Measurements from ENCODE around the gene CYP26B1.
A peak's percentile ranks its signal among the peaks of the same experiment; 100 is the strongest.

CYP26B1 gene, protein sequence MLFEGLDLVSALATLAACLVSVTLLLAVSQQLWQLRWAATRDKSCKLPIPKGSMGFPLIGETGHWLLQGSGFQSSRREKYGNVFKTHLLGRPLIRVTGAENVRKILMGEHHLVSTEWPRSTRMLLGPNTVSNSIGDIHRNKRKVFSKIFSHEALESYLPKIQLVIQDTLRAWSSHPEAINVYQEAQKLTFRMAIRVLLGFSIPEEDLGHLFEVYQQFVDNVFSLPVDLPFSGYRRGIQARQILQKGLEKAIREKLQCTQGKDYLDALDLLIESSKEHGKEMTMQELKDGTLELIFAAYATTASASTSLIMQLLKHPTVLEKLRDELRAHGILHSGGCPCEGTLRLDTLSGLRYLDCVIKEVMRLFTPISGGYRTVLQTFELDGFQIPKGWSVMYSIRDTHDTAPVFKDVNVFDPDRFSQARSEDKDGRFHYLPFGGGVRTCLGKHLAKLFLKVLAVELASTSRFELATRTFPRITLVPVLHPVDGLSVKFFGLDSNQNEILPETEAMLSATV

GRCh38 chr2:72147303-72147971, at the start of gene CYP26B1:
Gene CYP26B1, minus strand, starts transcription at chr2:72147862. Its CDS starts 28 bp downstream, at chr2:72147834.
- DNase-seq, result no peak

DNA sequence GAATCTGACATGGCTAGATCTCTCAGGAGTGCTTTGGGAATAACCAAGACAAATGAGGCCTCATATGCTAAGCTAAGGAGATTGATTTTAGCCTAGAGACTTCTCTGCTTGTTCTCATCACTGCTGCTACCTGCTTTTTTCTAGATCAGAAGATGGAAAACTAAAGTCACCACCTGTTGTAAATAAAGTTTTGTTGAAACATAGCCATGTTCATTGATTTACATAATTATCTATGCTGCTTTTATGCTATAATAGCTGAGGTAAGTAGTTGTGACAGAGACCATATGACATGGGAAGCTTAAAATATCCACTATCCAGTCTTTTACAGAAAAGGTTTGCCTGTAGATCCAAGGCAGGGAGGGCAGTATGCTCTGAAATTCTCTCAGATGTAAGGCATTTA, 46.1 kb upstream of the CYP26B1 start:
- no peak for DNase-seq

DNA sequence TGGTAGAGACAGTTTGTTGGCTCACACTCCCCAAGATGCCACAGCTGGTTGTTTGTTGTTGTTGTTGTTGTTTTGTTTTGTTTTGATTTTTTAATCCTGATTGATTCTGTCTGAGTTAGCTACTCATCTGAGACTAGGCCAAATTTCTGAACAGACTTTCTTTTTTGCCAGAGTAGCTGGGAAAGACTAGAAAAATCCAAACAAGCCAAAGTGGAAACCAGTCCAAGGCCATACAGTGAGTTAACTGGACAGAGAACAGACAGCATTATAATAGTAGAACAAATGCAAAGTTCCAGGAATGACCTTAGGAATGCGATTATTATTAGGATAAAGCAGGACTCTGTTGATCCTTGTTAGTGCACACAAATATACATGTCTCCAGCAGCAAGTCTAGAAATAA, 43.8 kb upstream of the CYP26B1 start:
- DNase-seq, result no peak

DNA sequence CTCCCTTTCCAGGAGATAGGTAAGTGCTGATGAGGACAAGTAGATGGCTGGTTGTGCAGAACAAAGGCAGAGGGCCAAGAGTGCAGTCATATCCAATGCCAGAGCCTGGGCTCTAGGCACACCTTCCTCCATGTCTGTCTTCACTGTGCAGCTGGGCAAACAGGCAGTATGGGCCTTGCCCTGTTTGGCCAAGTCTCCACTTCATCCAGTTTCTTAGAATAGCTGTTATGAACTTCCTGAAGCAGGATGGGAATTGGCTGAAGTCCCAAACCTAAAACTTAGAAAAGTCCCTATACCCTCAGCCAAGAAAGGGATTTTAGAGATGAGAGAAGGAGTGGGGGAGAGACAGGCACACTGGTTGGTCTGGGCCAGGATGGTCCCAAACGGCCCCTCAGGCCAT, 37.5 kb upstream of the CYP26B1 start:
- DNase-seq, result no peak

GRCh38 chr2:72183466-72183865, 35.8 kb upstream of the CYP26B1 start:
- no peak for DNase-seq

DNA sequence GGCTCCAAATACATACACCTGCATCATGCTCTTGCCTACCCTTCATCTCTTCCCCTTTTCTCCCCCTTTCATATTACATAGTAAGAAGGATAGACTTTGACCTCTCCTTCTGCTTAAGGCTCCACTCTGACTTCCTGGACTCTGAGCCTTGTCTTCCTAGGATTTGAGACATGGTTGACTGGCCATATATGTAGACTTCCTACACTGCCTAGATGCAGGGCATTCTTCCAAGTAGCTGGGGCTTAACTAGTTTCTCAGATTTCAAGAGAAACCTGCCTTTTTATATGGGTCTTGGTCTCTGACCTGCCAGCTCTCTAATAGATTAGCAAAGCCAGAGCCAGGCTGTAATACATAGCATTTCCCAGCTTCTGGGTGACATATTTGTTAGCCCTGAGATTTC, 35.4 kb upstream of the CYP26B1 start:
- no peak for DNase-seq

GRCh38 chr2:72182547-72182946, 34.9 kb upstream of the CYP26B1 start:
- DNase-seq, result no peak

DNA sequence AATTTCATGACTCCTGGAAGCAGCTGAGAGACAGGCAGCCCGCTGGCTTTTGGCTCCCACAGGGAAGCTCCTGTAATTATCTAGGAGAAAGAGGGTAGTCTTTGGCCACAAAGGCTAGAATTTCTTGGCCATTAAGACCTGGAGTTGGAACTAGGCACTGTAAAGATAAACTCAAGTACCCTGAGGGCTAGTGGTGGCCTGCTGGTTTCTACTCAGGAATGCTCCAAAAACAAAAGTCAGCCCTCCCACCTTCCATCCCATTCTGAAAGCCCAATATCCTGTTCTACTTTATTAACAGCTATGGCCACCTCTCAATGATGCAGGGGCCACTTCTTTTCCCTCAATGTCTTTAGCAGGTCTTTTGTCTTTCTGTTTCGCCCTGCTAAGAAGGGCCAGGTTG, 34.0 kb upstream of the CYP26B1 start:
- no peak for DNase-seq

DNA sequence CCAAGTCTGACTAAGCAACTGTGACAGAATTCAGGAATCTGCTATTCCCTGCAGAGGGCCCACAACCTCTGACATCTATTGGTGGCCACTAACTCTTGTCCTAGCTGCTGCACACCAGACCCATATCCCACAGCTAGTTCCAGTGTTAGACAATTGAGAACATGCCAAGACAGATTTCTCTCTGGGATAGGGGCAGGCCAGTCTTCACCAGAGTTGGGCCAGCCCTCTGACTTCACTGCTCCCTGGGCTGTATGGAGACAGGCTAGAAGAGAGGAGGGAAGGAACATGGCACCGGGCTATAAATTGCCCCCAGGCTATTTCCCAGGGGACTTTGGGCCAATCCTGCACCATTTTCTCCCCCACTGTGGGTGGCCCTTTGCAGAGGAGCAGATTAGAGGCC, 32.7 kb upstream of the CYP26B1 start:
- no peak for DNase-seq

DNA sequence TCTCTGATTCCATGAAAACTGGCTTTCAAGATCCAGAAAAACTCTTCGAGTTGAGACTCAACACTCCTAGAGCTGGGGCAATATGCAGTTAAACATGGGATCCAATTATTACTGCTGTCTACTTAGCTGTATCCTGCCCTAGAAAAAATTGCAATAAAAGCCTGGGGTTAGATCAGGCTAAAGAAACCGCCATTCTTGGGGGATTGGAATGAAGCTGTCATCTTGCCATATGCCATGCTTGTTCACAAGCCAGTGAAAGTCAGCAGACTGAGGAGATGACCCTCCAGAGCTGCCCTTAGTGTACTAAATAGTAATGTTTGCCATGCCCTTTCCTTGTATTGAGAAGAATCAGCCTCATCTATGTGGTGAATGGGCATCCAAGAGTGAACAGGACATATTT, 30.9 kb upstream of the CYP26B1 start:
- DNase-seq, result no peak

GRCh38 chr2:72176281-72176680, 28.6 kb upstream of the CYP26B1 start:
- DNase-seq, result no peak

DNA sequence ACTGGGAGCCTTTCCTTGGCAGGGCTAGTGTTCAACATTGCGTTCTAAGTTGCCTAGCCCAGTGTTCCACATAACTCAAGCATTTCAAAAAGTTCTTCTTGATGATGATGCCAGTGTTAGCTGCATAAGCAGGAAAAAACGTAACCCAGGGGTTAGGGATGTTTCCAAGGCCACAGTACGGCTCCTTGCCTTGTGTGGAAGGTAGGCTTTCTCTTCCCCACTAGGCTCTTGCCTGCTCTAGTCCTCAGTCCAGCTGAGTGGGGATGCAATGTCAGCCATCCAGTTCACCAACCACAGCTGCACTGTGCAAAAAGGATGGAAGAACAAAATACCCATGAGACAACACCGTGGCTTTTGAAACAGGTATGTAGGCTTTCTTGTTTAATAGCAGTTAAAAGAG, 28.0 kb upstream of the CYP26B1 start:
- no peak for DNase-seq

- peak; percentile 18 for DNase-seq
These were observed 26.1 kb upstream of the CYP26B1 start for GRCh38 chr2:72173640-72174321.

DNA sequence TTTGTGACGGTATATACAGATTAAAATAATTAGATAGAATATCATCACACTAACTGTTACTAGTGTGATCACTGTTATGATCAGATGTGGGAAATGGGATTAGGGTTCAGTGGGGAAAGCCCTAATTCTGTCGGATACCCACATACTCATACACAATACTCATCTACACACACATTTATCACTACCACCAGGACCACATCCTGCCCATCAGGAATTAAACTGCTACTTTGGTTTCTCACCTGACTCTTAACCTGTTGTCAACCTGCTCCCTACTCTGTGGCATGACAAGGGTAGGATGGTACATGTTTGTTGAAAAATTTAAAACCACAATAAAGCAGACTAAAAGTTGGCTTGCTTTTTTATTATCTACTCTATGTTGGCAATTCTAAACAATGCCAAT, 24.8 kb upstream of the CYP26B1 start:
- no peak for DNase-seq

DNA sequence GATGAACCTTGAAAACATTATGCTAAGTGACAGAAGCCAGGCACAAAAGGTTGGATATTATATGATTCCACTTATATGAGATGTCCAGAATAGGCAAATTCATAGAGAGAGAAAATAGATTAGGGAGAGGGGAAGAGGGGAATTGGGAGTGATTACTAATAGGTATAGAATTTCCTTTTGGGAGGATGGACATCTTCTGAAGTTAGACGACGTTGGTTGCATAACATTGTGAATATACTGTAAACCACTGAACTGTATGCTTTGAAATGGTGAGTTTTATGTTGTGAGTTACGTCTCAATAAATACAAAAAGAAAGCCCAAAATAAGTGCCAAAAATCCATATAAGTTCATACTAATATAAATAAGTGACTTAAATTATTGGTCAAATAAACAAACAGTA, 18.6 kb upstream of the CYP26B1 start:
- DNase-seq, result no peak

- DNase-seq, result no peak
These were observed 18.1 kb upstream of the CYP26B1 start for GRCh38 chr2:72165792-72166191.

- DNase-seq, result no peak
These were observed 14.9 kb upstream of the CYP26B1 start for GRCh38 chr2:72162574-72162973.

DNA sequence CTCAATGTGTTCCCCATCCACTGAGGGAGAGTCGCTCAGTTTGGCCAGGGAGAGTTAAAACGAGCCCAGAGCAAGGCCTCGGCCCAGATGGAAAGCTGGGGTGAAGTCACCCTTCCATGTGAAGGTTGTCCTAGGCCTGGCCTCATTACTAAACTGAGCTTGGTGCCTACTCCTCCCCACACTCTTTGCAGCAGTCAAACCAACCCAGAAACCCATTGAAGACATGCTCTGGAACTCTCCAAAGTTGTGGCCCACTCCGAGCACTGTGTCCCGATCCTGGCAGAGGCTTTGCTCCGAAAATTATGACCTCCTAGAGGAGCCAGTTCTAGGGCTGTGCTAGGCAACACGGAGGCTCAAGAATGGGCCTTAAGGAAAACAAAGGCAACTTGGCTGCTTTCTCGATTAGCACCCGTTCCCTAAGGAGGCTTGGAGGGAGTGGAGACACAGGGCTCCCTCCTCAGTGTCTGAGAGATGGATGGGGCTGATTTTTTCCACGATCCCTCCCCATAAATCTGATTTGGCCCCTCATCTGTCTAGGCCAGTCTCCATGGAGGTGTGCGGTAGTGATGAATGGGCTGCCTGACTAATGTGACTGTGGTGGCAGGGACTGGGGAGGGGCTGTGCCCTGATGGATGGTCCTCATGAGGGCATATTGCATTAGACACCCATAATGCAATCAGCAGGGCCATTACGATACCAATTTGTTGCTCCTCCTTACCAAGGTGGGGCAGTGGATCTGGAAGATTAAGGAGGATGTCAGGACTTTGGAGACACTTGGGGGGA, 11.7 kb upstream of the CYP26B1 start:
- no peak for DNase-seq

DNA sequence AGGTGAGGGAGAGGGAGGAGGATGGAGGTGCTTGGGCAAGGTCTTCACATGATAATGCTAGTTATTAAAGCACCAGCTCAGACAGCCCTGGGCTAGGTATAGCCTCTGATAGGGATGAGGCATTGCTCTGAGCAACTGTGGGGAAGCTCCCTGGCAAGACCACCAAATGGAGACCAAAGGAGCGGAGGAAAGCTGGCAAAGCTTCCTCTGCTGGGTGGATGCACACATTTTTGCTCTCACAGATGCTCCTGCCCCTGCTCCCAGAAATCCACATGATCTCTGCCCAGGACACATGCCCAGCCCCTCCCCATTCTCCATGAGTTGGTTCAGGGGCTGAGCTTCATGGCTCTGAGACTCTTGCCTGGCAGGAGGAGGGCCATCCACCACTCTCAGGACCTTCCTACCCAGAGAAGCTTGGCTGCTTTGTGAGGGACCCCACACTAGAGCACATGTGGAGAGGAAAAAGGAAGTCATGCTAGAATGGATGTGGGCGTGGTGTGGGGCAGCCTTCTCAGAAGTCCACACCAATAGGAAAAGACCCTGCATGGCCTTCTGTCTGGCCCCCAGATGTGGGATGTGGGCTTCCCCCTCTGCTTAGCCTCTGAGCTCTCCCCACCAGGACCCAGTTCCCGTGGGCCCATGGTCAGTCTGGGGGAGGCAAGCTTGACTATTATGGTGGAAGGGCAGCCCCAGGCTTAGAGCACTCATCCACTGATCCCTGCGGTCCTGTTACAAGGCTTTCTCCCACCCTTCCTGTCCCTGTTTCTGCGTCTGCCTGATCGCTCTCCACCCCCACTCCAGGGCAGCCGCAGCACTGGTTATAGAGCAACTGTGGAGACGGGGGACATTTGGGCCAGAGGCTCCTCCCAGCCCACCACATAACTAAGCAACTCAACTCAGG, 10.5 kb upstream of the CYP26B1 start:
- no peak for DNase-seq

DNA sequence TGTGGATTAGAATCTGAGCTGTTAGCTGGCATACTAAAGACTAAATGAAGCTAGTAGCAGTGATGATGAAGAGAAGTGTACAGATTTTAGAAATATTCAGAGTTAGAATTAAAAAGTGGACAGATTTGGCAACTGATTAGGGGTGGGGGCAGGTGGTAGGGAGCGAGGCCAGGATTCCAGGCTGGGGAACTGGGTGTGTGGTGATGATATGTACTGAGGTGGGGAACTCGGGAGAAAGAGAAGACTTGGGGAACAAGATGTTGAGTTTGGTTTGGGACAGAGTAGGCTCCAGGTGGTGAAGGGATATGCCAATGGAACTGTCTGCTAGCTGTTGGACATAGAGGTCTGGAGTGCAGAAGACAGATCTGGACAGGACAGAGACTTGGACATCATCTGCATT, 9.2 kb upstream of the CYP26B1 start:
- DNase-seq, result no peak

- no peak for DNase-seq
These were observed 8.1 kb upstream of the CYP26B1 start for GRCh38 chr2:72155737-72156136.

GRCh38 chr2:72155151-72155550, 7.5 kb upstream of the CYP26B1 start:
- no peak for DNase-seq

Measured in T1000 (cell line).